ENCODE measurements around the gene ALX4. TPM values are rescaled to one million over a fixed set of nuclear protein-coding genes. Genes with fewer than 3 reads are reported as not detected.

Gene ALX4
- total RNA-seq, 4 donors from 2014 or later = not detected

DNA sequence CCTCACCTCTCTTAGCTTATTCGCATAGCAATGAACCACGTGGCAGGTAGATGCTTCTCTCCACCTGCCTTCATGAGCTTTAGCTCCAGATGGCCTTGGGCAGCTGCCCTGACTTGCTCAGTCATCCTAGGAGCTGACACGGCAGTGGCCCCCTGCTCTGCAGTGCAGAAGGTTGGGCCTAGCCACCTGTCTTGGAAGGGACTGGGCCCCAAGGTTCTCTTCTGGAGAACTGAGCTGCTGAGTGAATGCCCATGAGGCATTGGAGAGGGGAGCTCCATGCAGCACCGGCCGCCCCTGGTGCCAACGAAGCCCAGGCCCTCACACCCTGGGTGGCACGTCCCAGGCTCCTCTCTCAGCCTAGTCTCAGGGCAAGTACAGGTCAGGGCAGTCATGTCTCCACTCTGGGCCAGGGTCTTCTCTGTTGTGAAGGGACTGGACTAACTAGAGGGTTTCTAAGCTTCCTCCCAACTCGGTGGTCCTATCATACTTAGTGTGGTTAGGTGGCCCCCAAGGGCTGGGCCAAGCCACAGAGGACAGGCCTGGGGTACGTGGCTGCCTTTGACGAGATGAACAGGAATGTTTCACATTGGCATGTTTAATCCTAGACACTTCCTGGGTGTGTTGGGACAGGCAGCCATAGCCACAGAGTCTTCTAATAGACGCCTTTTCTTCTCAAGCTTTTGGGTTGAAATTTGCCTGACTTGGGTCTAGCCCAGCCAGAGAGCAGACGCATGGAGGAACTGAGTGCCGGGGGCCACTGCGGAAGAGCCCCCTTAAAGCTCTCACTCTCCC is 47.9 kb downstream of the ALX4 start:
- in situ Hi-C loops (cut with MboI; ENCODE audit: low pct_ligation_motif_present in 1 of 4, low pct_unique_long_range_greater_than_20kb in 1 of 4, low sequenced_read_pairs in 3 of 4) = no loop called here
- WGBS, 2 donors (ENCODE audit: low coverage in 1 of 2) = 88% methylated on average over 12 of the region's 14 CpGs; no CpG with 5 or more reads in 1 of the 2 donors
- no peak overlapping the region for H3K4me3 ChIP-seq
- no peaks in the 10 kb centered on the region for H3K27me3 ChIP-seq
- TF ChIP-seq POLR2AphosphoS5 (IDR thresholded peaks at IDR 0.05) (no peak), EP300 (IDR thresholded peaks at IDR 0.05; ENCODE audit: low read depth) (no peak), POLR2A (IDR thresholded peaks at IDR 0.05) (no peak)
- TF ChIP-seq, protein P1, sequence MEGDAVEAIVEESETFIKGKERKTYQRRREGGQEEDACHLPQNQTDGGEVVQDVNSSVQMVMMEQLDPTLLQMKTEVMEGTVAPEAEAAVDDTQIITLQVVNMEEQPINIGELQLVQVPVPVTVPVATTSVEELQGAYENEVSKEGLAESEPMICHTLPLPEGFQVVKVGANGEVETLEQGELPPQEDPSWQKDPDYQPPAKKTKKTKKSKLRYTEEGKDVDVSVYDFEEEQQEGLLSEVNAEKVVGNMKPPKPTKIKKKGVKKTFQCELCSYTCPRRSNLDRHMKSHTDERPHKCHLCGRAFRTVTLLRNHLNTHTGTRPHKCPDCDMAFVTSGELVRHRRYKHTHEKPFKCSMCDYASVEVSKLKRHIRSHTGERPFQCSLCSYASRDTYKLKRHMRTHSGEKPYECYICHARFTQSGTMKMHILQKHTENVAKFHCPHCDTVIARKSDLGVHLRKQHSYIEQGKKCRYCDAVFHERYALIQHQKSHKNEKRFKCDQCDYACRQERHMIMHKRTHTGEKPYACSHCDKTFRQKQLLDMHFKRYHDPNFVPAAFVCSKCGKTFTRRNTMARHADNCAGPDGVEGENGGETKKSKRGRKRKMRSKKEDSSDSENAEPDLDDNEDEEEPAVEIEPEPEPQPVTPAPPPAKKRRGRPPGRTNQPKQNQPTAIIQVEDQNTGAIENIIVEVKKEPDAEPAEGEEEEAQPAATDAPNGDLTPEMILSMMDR (IDR thresholded peaks at IDR 0.05) = no peak
- no peak overlapping the region for H3K27ac ChIP-seq
- intact Hi-C loops (cut with DNase I; ENCODE audit: low total_unique reads) = no loop called here
- H3K36me3 ChIP-seq = no peaks in the 10 kb centered on the region
- no peaks in the 10 kb centered on the region for H3K4me1 ChIP-seq
- no peaks in the 10 kb centered on the region for H3K9me3 ChIP-seq
- no peak for DNase-seq

DNA sequence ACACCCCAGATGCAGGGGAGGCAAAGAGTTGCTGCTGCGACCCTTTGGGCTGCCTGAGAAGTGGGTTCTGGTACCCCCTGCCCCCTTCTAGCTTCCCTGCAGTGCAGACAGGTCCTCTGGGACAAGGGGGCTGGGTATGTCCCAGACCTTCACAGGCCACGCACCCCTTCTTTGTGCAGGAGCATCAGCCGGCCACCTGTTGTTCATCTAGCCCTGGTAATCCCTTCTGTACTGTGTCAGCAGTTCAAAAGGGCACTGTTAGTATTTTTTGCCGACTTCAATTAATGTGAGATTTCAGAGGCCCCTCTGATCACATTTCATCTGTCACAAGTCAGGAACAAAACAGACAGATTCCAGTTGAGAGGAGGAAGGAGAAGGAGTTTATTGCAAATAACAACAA is 49.9 kb downstream of the ALX4 start:
- no peak for DNase-seq
- 81% methylated on average over 4 of the region's 4 CpGs; no CpG with 5 or more reads in 1 of the 2 donors for WGBS, 2 donors (ENCODE audit: low coverage in 1 of 2)
- H3K4me3 ChIP-seq = no peak overlapping the region
- no peak overlapping the region for H3K27ac ChIP-seq
- no peaks in the 10 kb centered on the region for H3K36me3 ChIP-seq
- H3K27me3 ChIP-seq = no peaks in the 10 kb centered on the region
- intact Hi-C loops (cut with DNase I; ENCODE audit: low total_unique reads) (no loop called here), in situ Hi-C loops (cut with MboI; ENCODE audit: low pct_ligation_motif_present in 1 of 4, low pct_unique_long_range_greater_than_20kb in 1 of 4, low sequenced_read_pairs in 3 of 4) (no loop called here)
- no peaks in the 10 kb centered on the region for H3K9me3 ChIP-seq
- TF ChIP-seq EP300 (IDR thresholded peaks at IDR 0.05; ENCODE audit: low read depth) (no peak), POLR2AphosphoS5 (IDR thresholded peaks at IDR 0.05) (no peak)
- no peaks in the 10 kb centered on the region for H3K4me1 ChIP-seq

DNA sequence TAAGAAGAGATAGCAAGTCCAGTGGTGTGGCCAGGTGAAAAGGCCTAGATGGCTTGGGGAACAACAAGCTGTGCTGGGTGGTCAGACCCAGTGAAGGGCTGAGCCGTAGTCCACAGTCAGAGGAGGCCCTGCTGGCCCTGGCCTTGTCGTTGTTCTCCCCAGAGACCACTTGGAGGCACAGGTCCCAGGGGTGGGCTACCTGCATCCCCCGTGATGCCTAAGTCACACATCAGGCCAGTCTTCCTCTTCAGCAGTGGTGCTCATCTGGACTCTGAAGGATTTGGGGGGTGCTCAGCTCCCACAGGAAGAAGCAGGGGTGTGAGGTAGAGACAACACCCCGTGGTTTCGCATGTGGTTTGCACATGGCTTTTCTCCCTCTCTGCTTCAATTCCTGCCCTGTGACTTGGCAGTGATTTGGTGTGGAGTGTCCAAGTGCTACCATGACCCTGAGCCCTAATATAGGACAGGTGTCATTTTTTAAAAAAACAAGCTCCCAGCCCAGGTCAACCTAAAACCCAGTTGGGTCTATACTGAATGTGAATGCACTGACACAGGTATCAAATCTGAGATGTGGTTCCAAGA is 51.0 kb downstream of the ALX4 start:
- Histone ChIP-seq H3K27me3 (no peaks in the 10 kb centered on the region), H3K4me1 (no peaks in the 10 kb centered on the region), H3K36me3 (no peaks in the 10 kb centered on the region), H3K27ac (no peak overlapping the region), H3K4me3 (no peak overlapping the region), H3K9me3 (no peaks in the 10 kb centered on the region)
- WGBS, 2 donors (ENCODE audit: low coverage in 1 of 2) = 77 to 96% methylated on average over 4 to 5 of the region's 5 CpGs
- in situ Hi-C loops (cut with MboI; ENCODE audit: low pct_ligation_motif_present in 1 of 4, low pct_unique_long_range_greater_than_20kb in 1 of 4, low sequenced_read_pairs in 3 of 4) (no loop called here), intact Hi-C loops (cut with DNase I; ENCODE audit: low total_unique reads) (no loop called here)
- TF ChIP-seq, protein P1 (IDR thresholded peaks at IDR 0.05) = no peak
- no peak for TF ChIP-seq POLR2A (IDR thresholded peaks at IDR 0.05)
- TF ChIP-seq POLR2AphosphoS5 (IDR thresholded peaks at IDR 0.05) = no peak
- no peak for DNase-seq

DNA sequence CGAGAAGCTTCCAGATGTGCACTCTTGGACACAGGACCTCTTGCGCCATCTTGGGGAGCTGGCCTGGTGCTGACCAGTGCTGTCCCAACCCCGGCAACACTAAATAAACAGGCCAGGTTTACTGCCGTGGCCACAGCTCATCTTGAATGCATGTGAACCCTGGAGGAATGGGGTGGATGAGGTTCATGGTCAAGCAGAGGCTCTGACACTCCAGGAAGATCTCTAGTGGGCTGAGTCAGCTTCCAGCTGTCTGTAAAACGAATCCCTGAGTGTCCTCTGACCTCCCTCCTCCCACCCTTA is 51.8 kb downstream of the ALX4 start:
- 67 to 76% methylated on average over 1 to 5 of the region's 5 CpGs for WGBS, 2 donors (ENCODE audit: low coverage in 1 of 2)
- Histone ChIP-seq H3K4me1 (no peaks in the 10 kb centered on the region), H3K36me3 (no peaks in the 10 kb centered on the region), H3K9me3 (peaks cover 0 to 4% of the 10 kb centered on the region in 2 donors), H3K27ac (no peak overlapping the region), H3K27me3 (no peaks in the 10 kb centered on the region), H3K4me3 (no peak overlapping the region)
- in situ Hi-C loops (cut with MboI; ENCODE audit: low pct_ligation_motif_present in 1 of 4, low pct_unique_long_range_greater_than_20kb in 1 of 4, low sequenced_read_pairs in 3 of 4) = no loop called here
- intact Hi-C loops (cut with DNase I; ENCODE audit: low total_unique reads) = no loop called here
- DNase-seq = no peak
- TF ChIP-seq POLR2AphosphoS5 (IDR thresholded peaks at IDR 0.05) (no peak), POLR2A (IDR thresholded peaks at IDR 0.05) (no peak), EP300 (IDR thresholded peaks at IDR 0.05; ENCODE audit: low read depth) (no peak)
- TF ChIP-seq, protein P1 (IDR thresholded peaks at IDR 0.05) = no peak
